SK-N-SH (cell line): ENCODE data around the gene CBX6.

Experiments used
- CTCF ChIP-seq: fragments of 200-600 bp; sonication (generic); IDR thresholded peaks from 2 replicates; pipeline ENCODE4 v1.6.1; 2017; ENCODE audit warnings: antibody characterized with exemption, mild to moderate bottlenecking, moderate library complexity
- SIN3A ChIP-seq: IDR thresholded peaks from 2 replicates; pipeline ENCODE4 v1.6.1; 2012; ENCODE audit warnings: low read depth, mild to moderate bottlenecking, low read length, moderate library complexity, borderline replicate concordance

- TF ChIP-seq CTCF (no peak), SIN3A (no peak)
Observed at GRCh38 chr22:38866024-38866398, 6.0 kb downstream of the CBX6 start.
